AG20443 (cell line): Measurements from ENCODE around the gene EPB41L5.
"Not testable (repeated sequence)": the region's sequence is repeated elsewhere in the genome, so short reads cannot be mapped to it uniquely, and the experiment has no call there.

Source experiments
- DNase-seq: peaks from one replicate; pipeline ENCODE4 v3.0.0; 2012; ENCODE audit warnings: low spot score, mixed read lengths

EPB41L5 gene

DNA sequence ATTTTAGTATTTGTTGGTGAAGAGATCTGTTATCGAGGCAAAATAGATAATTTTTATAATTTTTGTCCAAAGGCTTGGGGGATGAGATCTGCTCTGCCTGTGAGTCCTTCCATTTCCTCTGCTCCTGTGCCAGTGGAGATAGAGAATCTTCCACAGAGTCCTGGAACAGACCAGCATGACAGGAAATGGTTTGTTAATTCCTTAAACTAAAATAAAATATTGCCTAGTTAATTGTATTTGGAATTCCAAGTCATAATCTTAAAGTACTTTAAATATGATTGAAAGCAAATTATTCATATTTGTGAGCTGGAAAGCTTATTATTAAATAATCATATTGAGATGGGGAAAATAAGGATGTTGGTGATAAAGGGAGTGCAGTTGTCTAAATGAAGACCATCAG lies 87.8 kb downstream of the EPB41L5 start:
- DNase-seq: no peak

DNA sequence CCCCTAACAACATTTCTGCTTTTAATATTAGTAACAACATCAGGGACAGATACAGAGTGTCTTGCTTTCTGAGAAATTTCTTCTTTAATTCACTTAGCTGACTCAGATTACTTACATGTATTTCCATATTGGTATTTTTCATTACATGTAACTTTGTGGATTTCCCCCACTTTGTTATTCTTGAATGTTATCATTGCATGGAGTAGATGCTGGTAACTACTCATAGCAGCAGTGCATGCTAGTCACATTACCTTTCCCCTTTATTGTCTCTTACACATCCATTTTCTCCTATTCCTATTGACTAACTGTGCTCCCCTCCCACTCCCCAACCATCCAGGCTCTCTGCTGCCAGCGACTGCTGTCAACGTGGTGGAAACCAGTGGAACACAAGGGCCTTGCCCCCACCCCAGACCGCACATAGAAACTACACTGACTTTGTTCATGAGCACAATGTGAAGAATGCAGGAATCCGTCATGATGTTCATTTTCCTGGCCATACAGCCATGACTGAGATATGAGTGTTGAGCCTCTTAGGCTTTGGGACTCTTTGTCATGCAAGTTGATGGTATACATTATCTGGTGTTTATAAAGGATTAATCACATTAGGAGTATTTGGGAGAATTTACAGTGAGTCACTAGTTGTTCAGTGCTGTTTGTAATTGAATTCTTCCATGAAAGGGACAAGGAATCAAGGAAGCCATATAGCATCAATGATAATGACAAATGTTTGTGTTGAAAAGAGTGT lies 91.0 kb downstream of the EPB41L5 start:
- DNase-seq: peak; percentile 57

DNA sequence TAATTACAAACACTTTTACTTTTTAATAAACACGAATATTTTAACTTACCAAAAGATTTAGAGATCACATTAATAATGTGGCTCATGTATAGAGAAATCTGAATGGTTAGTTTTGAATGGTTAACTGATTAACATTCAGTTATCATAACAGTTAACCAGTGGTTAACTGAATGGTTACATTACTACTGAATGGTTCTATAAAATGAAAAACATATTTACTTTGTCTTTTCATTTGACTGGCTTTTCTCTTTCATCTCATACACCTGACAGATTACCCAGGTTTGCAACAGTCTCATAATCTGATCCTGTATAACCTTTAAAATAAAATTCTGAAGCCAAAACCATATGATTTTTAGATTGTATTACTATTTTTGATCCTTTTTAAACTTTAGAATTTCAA lies 91.9 kb downstream of the EPB41L5 start:
- DNase-seq: no peak

DNA sequence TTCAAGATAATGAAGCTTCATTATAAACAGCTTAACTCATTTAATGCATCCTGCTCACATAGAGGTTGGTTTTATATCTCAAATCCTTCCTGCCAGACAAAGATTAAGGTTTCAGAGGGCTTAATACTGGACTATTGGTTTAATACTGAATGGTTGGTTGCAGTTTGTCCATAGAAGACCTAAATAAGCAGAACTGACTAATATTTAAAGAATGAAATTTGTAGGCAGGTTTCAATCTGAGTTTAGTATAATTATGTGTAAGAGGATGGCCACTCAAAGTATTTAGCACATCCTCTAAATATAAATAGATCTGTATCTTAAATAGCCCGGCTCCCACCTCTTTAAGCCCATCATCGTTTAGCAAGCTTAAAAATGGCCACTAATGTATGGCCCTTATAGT lies 92.5 kb downstream of the EPB41L5 start:
- no peak for DNase-seq

DNA sequence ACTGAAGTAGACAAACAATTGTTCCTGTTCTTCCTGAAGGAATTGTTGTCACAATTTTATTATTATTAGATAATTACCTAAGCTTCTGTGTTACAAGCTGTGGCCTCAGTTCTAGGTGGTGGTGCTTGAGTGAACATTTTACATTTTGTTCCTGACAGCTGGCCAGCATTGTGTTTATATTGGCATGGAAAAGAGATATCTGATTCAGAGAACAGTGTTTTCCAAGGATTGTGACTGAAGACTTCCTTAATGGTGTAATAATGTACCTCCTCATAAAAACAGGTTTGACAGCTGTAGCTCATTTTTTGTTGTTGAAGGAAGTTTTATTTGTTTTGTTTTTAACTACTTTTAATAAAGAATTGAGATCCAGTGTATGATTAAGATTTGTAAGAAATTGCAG lies 95.2 kb downstream of the EPB41L5 start:
- DNase-seq: peak; percentile 19

DNA sequence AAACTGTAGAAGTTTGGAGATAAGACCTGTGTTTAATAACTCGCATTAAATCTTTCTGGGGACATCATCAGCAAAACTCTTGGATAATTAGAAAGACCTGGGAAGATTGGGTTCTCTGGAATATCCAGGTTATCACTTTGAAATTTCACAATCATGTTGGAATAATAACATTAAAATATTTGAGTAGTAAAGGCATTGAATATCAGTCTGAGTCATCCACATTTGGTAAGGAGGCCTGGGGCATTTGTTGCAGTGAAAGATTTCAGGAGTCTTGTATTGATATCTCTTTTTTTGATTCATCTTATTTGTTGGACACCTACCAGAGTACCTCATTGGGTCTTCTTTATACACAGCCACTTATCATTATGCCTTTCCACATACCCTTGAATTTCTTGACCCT lies 95.9 kb downstream of the EPB41L5 start:
- no peak for DNase-seq

DNA sequence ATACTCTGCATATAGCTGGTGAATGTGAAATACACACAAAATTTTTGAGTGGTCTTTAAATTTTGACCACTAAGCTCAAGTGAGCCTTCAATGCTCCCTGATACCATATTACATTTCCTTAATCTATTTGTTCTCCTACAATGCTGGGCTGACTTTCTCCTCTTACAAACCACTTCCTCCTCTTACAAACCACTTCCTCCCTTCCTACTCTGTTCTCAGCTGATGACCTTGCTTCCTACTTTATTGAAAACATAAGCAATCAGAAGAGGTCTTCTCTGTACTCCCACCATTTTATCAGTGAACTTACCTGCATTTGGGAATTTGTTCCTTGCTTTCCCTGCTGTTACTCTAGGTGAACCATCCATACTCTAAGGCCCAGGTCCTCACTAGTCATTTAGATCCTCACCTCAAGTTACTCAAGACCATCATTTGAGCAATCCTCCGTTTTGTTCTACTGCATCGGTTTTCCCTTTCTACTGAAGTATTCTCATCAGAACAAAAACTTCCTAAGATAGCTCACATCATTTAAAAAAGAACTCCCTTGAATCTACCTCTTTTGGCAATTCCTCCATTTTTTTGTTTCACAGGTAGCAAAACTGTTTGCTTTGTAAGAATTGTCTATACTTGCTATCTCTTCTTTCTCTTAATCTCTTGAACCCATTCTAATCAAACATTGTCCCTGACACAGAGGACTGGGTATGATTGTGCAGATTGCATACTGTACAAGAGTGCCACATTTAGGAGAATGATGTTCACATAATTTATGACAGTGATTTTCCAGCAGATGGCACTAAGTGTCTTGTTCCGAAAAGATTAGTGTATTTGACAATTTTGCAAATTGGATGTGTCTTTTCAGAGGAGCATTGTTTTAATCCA lies 96.5 kb downstream of the EPB41L5 start:
- peak; percentile 24 for DNase-seq

DNA sequence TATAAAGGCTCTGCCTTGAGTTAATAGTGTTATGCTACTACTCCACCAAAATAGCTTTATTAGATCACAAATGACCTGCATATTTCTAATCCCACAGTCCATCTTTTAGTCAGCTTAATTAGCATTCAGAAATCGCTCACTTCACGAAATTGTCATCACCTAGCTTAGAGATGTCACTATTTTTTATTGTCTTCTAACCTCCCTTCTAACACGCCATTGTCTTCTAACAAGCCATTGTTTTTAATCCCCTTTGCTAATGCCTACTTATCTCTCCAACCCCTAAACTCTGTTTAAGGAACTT lies 97.1 kb downstream of the EPB41L5 start:
- no peak for DNase-seq

DNA sequence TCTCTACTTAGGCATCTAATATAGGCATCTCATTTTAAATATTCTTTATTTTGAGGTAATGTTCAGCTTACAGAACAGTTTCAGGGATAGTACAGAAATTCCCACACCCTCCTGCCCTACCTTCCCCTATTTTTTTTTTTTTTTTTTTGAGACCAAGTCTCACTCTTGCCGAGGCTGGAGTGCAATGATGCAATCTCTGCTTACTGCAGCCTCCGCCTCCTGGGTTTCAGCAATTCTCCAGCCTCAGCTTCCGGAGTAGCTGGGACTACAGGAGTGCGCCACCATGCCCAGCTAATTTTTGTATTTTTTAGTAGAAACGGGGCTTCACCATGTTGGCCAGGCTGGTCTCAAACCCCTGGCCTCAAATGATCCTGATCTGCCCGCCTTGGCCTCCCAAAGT lies 97.6 kb downstream of the EPB41L5 start:
- DNase-seq: no peak

DNA sequence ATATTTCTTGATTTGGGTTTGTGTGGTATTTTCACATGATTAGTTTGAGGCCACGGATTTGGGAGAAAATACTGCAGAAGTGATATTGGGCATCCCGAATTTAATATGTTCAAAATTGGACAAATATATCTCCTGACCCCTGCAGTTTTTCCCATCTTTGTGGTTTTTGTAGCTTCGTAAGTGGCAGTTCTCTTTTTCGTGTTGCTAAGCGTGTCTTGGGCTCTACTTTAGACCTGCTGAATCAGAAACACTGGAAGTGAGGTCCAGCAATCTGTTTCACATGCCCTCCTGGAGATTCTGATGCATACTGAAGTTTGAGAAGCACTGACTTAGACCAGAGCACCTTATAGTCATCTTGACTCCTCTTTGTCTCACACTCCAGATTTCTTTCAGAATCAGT lies 98.3 kb downstream of the EPB41L5 start:
- no peak for DNase-seq

DNA sequence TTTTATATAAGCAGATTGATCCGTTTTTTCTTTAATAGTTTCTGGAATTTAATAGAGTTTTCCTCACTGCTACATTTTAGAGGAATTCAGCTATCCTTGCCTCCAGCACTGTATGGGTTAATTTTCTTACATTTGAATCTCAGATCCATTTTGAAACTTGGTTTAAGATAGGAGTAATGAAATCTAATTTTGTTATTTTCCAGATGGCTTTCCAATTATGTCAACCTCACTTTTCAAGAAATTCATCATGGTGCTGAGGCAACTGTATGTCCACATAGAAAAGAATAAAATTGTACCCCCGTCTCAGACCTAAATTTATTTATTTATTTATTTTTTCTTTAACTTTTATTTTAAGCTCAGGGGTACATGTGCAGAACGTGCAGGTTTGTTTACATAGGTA lies 105.1 kb downstream of the EPB41L5 start:
- DNase-seq: no peak

DNA sequence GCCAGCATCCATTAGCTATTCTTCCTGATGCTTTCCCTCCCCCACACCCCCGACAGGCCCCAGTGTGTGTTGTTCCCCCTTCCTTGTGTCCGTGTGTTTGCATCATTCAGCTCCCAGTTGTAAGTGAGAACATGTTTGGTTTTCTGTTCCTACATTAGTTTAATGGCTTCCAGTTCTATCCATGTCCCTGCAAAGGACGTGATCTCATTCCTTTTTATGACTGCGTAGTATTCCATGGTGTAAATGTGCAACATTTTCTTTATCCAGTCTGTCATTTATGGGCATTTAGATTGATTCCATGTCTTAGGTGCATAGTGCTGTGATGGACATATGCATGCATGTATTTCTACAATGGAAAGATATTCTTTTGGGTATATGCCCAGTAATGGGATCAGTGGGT lies 105.6 kb downstream of the EPB41L5 start:
- DNase-seq: no peak

DNA sequence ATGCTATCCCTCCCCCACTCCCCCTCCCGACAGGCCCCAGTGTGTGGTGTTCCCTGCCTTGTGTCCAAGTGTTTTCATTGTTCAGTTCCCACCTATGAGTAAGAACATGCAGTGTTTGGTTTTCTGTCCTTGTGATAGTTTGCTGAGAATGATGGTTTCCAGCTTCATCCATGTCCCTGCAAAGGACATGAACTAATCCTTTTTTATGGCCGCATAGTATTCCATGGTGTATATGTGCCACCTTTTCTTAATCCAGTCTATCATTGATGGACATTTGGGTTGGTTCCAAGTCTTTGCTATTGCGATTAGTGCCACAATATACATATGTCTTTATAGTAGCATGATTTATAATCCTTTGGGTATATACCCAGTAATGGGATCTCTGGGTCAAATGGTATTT lies 108.5 kb downstream of the EPB41L5 start:
- not testable (repeated sequence) for DNase-seq

DNA sequence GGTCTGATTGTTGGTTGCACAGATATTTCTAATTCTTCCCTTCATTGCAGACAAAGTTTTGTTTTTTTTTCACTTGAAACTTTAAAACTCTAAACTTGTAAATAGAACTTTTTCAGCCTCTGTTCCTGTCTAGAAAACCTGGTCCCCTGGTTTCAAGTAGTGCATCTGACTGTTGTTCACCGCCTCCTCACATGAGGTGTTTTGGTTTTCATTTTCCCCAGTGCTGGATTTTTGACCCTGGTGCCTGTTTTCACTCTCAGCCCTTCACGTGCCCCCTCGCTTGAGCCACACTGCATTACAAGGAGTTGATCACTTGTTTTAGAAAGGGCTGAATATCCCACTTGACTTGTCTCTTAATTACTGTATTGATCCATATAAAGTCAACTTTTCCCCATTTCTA lies 110.2 kb downstream of the EPB41L5 start:
- DNase-seq: no peak

DNA sequence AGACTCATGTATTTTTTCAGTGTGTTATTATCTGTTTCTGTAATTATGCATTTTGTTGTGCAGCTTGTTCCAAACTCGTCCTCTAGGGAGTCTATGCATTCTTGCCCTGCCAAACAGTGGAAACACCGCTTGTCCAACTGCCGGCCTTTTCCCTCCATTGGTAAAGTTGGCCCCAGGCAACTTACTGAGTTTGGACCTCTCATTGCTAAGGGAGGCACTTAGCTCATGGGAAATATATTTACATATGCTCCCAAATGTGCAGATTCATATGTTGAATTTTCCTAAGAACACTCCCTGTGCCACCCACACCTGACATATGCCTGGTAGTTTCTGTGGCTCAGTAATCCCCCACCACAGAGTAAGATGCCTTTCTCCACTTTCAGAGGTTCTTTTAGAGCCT lies 112.3 kb downstream of the EPB41L5 start:
- DNase-seq: no peak

DNA sequence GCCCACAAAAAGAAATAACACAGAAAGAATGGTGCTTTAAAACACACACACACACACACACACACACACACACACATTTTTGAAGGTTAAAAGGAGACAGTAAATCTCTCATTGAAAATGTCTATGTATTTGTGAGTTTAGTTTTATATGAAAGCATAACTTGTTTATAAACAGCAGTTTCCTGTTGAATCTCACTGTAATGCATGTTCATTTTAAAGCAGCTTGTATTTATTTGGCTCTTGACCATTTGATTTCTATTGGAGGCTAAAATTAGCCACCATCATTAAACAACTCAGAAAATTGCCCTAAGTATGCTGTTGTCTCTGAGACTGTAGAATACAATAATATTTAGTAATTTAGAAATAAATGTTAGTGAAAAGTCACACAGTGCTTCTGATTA lies 115.3 kb downstream of the EPB41L5 start:
- DNase-seq: no peak

DNA sequence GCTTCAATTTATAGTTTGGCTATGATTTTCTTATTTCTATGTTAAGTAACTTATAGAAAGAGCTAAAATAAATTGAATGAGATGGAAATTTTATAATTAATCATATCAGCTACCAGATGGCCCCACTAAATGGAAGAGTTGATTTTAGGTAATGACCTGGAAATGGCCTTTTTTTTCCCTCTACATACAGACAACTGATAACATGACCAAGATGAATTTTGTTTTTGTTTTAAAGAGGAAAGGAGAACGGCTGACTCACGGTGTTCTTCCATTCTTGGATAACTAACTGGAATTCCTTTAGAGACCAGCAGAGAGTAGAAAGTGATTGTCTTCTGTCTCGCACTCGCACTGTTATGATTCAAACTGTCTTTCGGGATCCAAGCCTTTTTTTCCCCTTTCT lies 119.3 kb downstream of the EPB41L5 start:
- DNase-seq: peak; percentile 16

DNA sequence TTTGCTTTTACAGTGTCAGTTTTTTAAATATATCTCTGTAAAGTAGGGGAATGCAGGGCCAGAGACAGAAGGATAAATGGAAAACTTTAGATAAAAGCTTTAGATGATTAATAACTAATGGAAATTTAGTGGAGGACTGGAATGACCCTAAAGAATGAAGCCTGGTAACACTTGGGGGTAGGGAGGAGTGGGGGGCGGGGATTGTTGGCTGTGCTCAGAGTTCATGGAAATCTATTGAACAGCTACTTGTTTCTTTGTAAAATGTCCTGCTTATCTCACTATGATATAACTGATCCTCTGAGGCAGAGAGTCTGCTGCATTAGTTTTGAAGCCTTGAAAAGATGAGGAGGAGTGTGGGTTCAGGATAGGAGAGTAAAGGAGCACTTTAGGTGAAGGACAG lies 119.8 kb downstream of the EPB41L5 start:
- no peak for DNase-seq

DNA sequence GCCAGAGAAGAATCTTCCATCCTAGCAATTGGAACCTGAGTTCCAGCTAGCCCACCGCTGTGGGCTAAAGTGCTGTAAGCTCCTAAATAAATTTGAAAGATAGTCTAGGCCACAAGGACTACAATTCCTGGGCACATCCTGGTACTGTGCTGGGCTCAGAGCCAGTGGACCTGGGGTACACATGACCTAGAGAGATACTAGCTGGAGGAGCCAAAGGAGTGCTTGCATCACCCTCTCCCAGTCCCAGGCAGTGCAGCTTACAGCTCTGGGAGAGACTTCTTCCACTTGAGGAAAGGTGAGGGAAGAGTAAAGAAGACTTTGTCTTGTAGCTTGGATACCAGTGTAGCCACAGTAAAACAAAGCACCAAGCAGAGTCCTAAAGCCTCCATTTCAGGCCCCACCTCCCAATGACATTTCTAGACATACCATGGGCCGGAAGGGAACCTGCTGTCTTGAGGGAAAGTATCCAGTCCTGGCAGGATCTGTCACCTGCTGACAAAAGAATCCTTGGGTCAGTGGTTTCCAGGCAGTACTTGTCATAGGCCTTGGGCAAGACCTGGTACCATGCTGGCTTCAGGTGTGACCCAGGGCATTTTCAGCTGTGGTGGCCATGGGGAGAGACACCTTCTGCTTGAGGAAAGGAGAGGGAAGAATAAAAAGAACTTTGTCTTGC lies 120.8 kb downstream of the EPB41L5 start:
- no peak for DNase-seq

DNA sequence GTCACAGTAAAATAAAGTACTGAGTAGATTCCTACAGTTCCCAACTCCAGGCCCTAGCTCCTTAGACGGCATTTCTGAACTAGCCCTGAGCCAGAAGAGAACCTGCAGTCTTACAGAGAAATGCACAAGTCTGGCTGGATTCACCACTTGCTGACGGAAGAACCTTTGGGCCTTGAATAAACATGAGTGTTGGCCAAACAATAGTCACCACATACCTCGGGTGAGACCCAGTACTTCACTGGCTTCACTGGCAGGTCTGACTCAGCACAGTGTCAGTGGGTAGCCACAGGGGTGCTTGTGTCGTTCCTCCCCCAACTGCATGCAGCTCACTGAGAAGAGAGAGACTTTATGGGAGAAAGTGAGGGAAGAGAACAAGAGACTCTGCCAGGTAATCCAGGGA lies 121.4 kb downstream of the EPB41L5 start:
- DNase-seq: peak; percentile 81

DNA sequence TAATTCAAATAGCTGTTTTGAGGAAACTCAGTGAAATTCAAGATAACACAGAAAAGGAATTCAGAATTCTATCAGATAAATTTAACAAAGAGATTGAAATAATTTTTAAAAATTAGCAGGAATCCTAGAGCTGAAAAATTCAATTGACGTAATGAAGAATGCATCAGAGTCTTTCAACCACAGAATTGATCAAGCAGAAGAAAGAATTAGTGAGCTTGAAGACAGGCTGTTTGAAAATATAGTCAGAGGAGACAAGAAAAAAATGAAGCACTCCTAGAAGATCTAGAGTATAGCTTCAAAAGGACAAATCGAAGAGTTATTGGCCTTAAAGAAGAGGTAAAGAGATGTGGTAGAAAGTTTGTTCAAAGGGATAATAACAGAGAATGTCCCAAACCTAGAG lies 122.1 kb downstream of the EPB41L5 start:
- not testable (repeated sequence) for DNase-seq

DNA sequence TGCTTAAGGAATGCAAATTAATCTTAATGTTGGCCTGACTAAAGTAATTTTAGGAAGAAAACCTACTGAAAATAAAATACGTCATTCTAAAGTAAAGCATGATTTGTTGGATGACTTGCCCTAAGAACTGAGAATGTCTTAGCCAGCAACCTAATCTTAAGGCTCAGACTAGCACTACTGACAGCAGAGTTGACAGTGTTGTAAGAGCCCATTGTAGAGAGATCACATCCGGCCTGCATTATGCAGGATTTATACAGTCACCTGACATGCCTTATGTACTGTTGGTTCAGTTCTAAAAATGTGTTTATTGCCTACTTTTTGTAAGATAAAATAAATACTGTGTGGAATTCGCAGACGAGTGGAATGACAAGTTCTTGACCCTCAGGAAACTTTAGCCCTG lies 128.0 kb downstream of the EPB41L5 start:
- DNase-seq: no peak
